Middle frontal gyrus (tissue), 1 donor: Measurements from ENCODE around the gene CORO7.
"Not testable (repeated sequence)": the region's sequence is repeated elsewhere in the genome, so short reads cannot be mapped to it uniquely, and the experiment has no call there.

ENCODE experiments used
- DNase-seq: peaks from one replicate; pipeline ENCODE4 v3.0.0-alpha.2; 2015; ENCODE audit warnings: low spot score; ENCODE audit errors: extremely low spot score

CORO7 gene

GRCh38 chr16:4402439-4403132 is 13.8 kb downstream of the CORO7 start:
- peak; percentile 50 for DNase-seq

- DNase-seq, result no peak
These were observed 14.9 kb downstream of the CORO7 start for GRCh38 chr16:4401510-4401909.

- DNase-seq, result no peak
These were observed 15.3 kb downstream of the CORO7 start for GRCh38 chr16:4401094-4401501.

- no peak for DNase-seq
These were observed 17.2 kb downstream of the CORO7 start for GRCh38 chr16:4399001-4399730.

GRCh38 chr16:4395055-4395726 is 21.2 kb downstream of the CORO7 start:
- DNase-seq, result no peak

- DNase-seq, result not testable (repeated sequence)
These were observed 22.5 kb downstream of the CORO7 start for GRCh38 chr16:4393850-4394249.

- DNase-seq, result no peak
These were observed 23.2 kb downstream of the CORO7 start for GRCh38 chr16:4393240-4393600.

- no peak for DNase-seq
These were observed 23.8 kb downstream of the CORO7 start for GRCh38 chr16:4392382-4393239.

- DNase-seq, result no peak
These were observed 24.6 kb downstream of the CORO7 start for GRCh38 chr16:4391631-4392381.

GRCh38 chr16:4390266-4391260 is 25.8 kb downstream of the CORO7 start:
- DNase-seq, result no peak

GRCh38 chr16:4389051-4389955 is 27.1 kb downstream of the CORO7 start:
- no peak for DNase-seq

- DNase-seq, result no peak
These were observed 27.9 kb downstream of the CORO7 start for GRCh38 chr16:4388271-4389021.

GRCh38 chr16:4387781-4388180 is 28.6 kb downstream of the CORO7 start:
- DNase-seq, result no peak

GRCh38 chr16:4386951-4387565 is 29.3 kb downstream of the CORO7 start:
- no peak for DNase-seq

GRCh38 chr16:4386451-4386805 is 30.0 kb downstream of the CORO7 start:
- DNase-seq, result no peak

GRCh38 chr16:4385789-4386450 is 30.5 kb downstream of the CORO7 start:
- DNase-seq, result no peak
